Measurements from ENCODE around the gene RFX7.
"Not testable (repeated sequence)": the region's sequence is repeated elsewhere in the genome, so short reads cannot be mapped to it uniquely, and the experiment has no call there.

The RFX7 gene

GRCh38 chr15:56227780-56228179, 15.9 kb downstream of the RFX7 start:
- Mint-ChIP-seq H3K27ac (no peak overlapping the region), H3K4me1 (peaks cover 19% of the 10 kb centered on the region), H3K9me3 (peaks cover 41 to 63% of the 10 kb centered on the region in 2 donors), H3K27me3 (no peaks in the 10 kb centered on the region), H3K4me3 (no peak overlapping the region)
- ATAC-seq (no peak), DNase-seq (no peak)

- peaks cover 41 to 63% of the 10 kb centered on the region in 2 donors for H3K9me3 Mint-ChIP-seq
- H3K4me1 Mint-ChIP-seq, result peaks cover 19% of the 10 kb centered on the region
- DNase-seq (no peak), ATAC-seq (no peak)
- H3K4me3 Mint-ChIP-seq, result no peak overlapping the region
- H3K27ac Mint-ChIP-seq, result no peak overlapping the region
- H3K27me3 Mint-ChIP-seq, result no peaks in the 10 kb centered on the region
Observed at GRCh38 chr15:56227306-56227705, 16.4 kb downstream of the RFX7 start.

- H3K4me1 Mint-ChIP-seq, result peaks cover 19% of the 10 kb centered on the region
- no peak overlapping the region for H3K27ac Mint-ChIP-seq
- peaks cover 42 to 57% of the 10 kb centered on the region in 2 donors for H3K9me3 Mint-ChIP-seq
- no peak for ATAC-seq
- DNase-seq, result no peak
- H3K4me3 Mint-ChIP-seq, result no peak overlapping the region
- no peaks in the 10 kb centered on the region for H3K27me3 Mint-ChIP-seq
Observed at GRCh38 chr15:56225520-56225919, 18.2 kb downstream of the RFX7 start.

GRCh38 chr15:56222302-56222701, 21.4 kb downstream of the RFX7 start:
- Mint-ChIP-seq H3K9me3 (peaks cover 26 to 39% of the 10 kb centered on the region in 2 donors), H3K27ac (no peak overlapping the region), H3K27me3 (no peaks in the 10 kb centered on the region)

GRCh38 chr15:56217341-56217740, 26.3 kb downstream of the RFX7 start:
- ATAC-seq, result no peak
- Mint-ChIP-seq H3K9me3 (peaks cover 11 to 18% of the 10 kb centered on the region in 2 donors), H3K4me1 (no peaks in the 10 kb centered on the region), H3K4me3 (no peak overlapping the region), H3K27me3 (no peaks in the 10 kb centered on the region), H3K27ac (no peak overlapping the region)
- no peak for DNase-seq

More at GRCh38 chr15:56222302-56222701, 21.4 kb downstream of the RFX7 start:
- H3K4me1 Mint-ChIP-seq, result peaks cover 8% of the 10 kb centered on the region
- DNase-seq, result no peak
- no peak for ATAC-seq
- no peak overlapping the region for H3K4me3 Mint-ChIP-seq

- H3K27me3 Mint-ChIP-seq, result no peaks in the 10 kb centered on the region
- no peak overlapping the region for H3K4me3 Mint-ChIP-seq
- no peak for ATAC-seq
- peaks cover 16 to 22% of the 10 kb centered on the region in 2 donors for H3K9me3 Mint-ChIP-seq
- no peaks in the 10 kb centered on the region for H3K4me1 Mint-ChIP-seq
- DNase-seq, result no peak
- no peak overlapping the region for H3K27ac Mint-ChIP-seq
Observed at GRCh38 chr15:56215769-56216168, 27.9 kb downstream of the RFX7 start.

- no peak overlapping the region for H3K4me3 Mint-ChIP-seq
- H3K27ac Mint-ChIP-seq, result no peak overlapping the region
- H3K9me3 Mint-ChIP-seq, result peaks cover 23 to 26% of the 10 kb centered on the region in 2 donors
Observed at GRCh38 chr15:56211960-56212550, 31.6 kb downstream of the RFX7 start.

GRCh38 chr15:56211064-56211463, 32.6 kb downstream of the RFX7 start:
- DNase-seq (no peak), ATAC-seq (no peak)
- Mint-ChIP-seq H3K27ac (no peak overlapping the region), H3K9me3 (peaks cover 23 to 31% of the 10 kb centered on the region in 2 donors), H3K27me3 (no peaks in the 10 kb centered on the region), H3K4me1 (peaks cover 36% of the 10 kb centered on the region), H3K4me3 (no peak overlapping the region)

More at GRCh38 chr15:56211960-56212550, 31.6 kb downstream of the RFX7 start:
- Mint-ChIP-seq H3K4me1 (peaks cover 26% of the 10 kb centered on the region), H3K27me3 (no peaks in the 10 kb centered on the region)
- no peak for DNase-seq
- no peak for ATAC-seq

GRCh38 chr15:56208641-56209155, 35.0 kb downstream of the RFX7 start:
- ATAC-seq (no peak), DNase-seq (no peak)
- H3K4me1 Mint-ChIP-seq, result peaks cover 57% of the 10 kb centered on the region
- peak overlapping the region; percentile 32 to 63 for H3K27ac Mint-ChIP-seq
- H3K4me3 Mint-ChIP-seq, result peak overlapping the region; percentile 51 to 68
- no peaks in the 10 kb centered on the region for H3K27me3 Mint-ChIP-seq
- H3K9me3 Mint-ChIP-seq, result peaks cover 23 to 31% of the 10 kb centered on the region in 2 donors

- H3K9me3 Mint-ChIP-seq, result peaks cover 23 to 31% of the 10 kb centered on the region in 2 donors
- H3K4me1 Mint-ChIP-seq, result peaks cover 60% of the 10 kb centered on the region
- no peaks in the 10 kb centered on the region for H3K27me3 Mint-ChIP-seq
- DNase-seq (no peak), ATAC-seq (no peak)
- peak overlapping the region in 1 of 2 donors; percentile 19 for H3K27ac Mint-ChIP-seq
- H3K4me3 Mint-ChIP-seq, result peak overlapping the region; percentile 51 to 68
Observed at GRCh38 chr15:56208185-56208584, 35.5 kb downstream of the RFX7 start.

- peak overlapping the region; percentile 26 to 68 for H3K4me3 Mint-ChIP-seq
- no peaks in the 10 kb centered on the region for H3K27me3 Mint-ChIP-seq
- peaks cover 23 to 31% of the 10 kb centered on the region in 2 donors for H3K9me3 Mint-ChIP-seq
- peak overlapping the region; percentile 19 to 31 for H3K27ac Mint-ChIP-seq
- ATAC-seq (peak; percentile 26), DNase-seq (no peak)
- H3K4me1 Mint-ChIP-seq, result peaks cover 64% of the 10 kb centered on the region
Observed at GRCh38 chr15:56207711-56208110, 36.0 kb downstream of the RFX7 start.

GRCh38 chr15:56207092-56207491, 36.6 kb downstream of the RFX7 start:
- Mint-ChIP-seq H3K9me3 (peaks cover 20 to 27% of the 10 kb centered on the region in 2 donors), H3K27ac (peak overlapping the region in 1 of 2 donors; percentile 72), H3K4me3 (peak overlapping the region; percentile 45 to 71), H3K4me1 (peaks cover 67% of the 10 kb centered on the region), H3K27me3 (no peaks in the 10 kb centered on the region)
- ATAC-seq, result peak; percentile 88
- DNase-seq, result no peak

GRCh38 chr15:56205061-56205876, 38.4 kb downstream of the RFX7 start:
- Mint-ChIP-seq H3K9me3 (peaks cover 2 to 9% of the 10 kb centered on the region in 2 donors), H3K27me3 (no peaks in the 10 kb centered on the region), H3K4me3 (no peak overlapping the region), H3K4me1 (peaks cover 73% of the 10 kb centered on the region), H3K27ac (peak overlapping the region in 1 of 2 donors; percentile 43)
- DNase-seq, result no peak
- ATAC-seq, result no peak

GRCh38 chr15:56203312-56203922, 40.3 kb downstream of the RFX7 start:
- H3K9me3 Mint-ChIP-seq, DNase-seq, H3K27me3 Mint-ChIP-seq, H3K4me3 Mint-ChIP-seq, H3K27ac Mint-ChIP-seq, ATAC-seq: not testable (repeated sequence)
- H3K4me1 Mint-ChIP-seq, result peaks cover 77% of the 10 kb centered on the region

- H3K9me3 Mint-ChIP-seq, result peaks cover 0 to 5% of the 10 kb centered on the region in 2 donors
- no peak for DNase-seq
- no peak overlapping the region for H3K4me3 Mint-ChIP-seq
- peaks cover 74% of the 10 kb centered on the region for H3K4me1 Mint-ChIP-seq
- no peak for ATAC-seq
- no peak overlapping the region for H3K27ac Mint-ChIP-seq
- H3K27me3 Mint-ChIP-seq, result no peaks in the 10 kb centered on the region
Observed at GRCh38 chr15:56202701-56203100, 41.0 kb downstream of the RFX7 start.

Measured in stimulated activated naive CD8-positive, alpha-beta T cell treated with anti-CD3 and anti-CD28 coated beads, Interleukin-15, amount 100 ng/mL, for 72 hours (primary cell).